Stimulated activated CD4-positive, alpha-beta T cell treated with anti-CD3 and anti-CD28 coated beads, Interleukin-15, amount 100 ng/mL, for 1 hour (primary cell): ENCODE measurements around the gene PBX4.

Experiments
- DNase-seq, 2 donors: peaks; one replicate each; pipeline ENCODE4 v3.0.0-alpha.2; 2020; ENCODE audit warnings: low read depth in 1 of 2, low spot score in 1 of 2

Gene PBX4

DNA sequence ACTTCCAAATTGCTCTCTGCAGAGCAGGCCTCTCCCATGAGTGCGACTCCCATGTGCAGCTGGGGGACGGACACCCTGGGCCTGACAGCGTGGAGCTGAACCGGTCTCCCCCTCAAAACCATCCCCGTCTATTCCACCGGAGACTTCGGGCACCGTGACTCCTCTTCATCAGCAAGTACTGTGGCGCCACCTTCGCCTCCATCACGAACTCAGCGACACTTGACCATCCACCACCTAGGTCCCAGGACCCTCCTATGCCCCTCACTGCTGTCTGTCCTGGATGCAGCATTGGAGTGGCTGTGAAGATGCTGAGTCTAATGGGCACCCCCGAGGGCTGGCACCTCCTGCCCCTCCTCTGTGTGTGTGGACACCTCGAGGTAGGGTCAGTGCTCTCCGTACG is 59.9 kb downstream of the PBX4 start:
- DNase-seq = no peak

DNA sequence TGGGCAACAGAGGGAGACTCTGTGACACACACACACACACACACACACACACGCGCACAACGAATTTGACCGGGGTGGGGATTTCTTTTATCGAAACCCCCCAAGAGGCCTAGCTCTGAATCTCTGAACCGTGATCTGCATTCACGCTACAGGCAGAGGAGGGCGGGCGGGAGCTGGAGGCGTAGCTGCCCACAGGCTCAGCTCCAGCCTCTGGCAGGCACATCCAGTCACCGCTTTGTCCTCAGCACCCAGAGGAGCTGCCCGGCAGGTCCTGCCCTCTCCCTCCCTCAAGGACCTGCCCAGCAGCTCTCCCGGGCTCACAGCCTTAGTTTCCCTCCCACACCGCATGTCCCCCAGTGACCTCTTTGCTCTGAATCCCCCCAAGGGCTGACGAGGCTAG is 60.4 kb downstream of the PBX4 start:
- no peak for DNase-seq

- DNase-seq = peak; percentile 22 to 49
These were observed 64.1 kb downstream of the PBX4 start for GRCh38 chr19:19554074-19555023.

- no peak for DNase-seq
These were observed 64.8 kb downstream of the PBX4 start for GRCh38 chr19:19553670-19554069.

DNA sequence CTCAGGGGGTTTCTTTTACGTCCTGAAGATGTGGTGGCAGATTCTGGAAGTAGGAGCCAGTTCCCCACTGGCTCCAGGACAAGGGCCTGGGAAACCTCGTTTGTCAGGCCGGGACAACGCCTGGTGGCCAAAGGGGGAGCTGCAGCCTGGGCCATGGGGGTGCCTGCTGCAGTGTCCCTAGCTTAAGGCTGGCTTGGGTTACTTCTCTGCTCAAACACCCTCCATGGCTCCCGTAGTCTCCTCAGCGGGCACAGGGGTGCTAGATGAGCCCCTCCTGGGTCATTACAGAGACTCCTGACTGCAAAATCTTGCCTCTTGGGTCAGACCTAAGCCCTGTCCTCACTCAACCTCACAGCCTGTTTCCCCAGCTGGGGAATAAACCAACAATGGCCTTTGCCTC is 65.7 kb downstream of the PBX4 start:
- no peak for DNase-seq

GRCh38 chr19:19551853-19552192 is 66.7 kb downstream of the PBX4 start:
- DNase-seq = no peak

DNA sequence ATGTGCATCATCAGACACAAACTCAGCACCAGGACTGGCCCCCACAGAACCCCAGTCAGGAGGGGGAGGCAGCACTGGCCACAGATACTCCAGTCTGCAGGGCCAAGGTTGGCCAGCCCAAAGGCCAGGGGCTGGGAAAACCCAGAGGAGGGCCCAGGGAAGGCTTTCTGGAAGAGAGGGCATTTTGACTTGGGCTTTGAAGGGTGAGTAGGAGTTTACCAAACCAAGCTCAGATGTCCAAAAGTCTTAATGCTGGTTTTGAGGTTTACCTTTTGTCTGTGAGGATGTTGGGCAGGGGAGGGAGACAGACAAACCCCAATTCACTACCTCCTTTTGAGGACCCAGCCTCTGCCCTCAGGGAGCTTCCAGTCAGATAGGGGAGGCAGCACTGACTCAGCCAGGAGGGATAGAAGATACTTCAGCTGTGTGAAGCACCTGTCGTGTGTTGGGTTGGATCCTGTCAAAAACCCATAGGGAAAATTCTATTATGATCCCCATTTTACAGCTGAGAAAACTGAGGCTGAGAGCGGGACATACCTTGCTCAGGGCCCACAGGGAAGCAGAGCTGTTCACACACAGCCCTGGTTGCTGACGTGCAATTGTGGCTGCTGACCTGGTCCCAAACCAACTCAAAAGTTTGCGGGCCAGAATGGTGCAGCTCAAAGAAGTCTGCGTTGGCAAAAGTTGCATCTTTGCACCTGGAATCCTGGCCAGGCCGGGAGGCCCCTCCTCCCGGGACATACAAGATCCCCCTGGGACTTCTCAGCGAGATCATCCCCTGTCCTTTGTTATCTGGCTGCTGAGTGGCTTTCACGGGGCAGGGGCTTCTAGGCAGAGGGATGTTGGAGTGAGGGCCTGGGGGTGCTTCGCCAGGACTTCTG is 67.3 kb downstream of the PBX4 start:
- no peak for DNase-seq

- DNase-seq = no peak
These were observed 68.0 kb downstream of the PBX4 start for GRCh38 chr19:19550485-19550929.

DNA sequence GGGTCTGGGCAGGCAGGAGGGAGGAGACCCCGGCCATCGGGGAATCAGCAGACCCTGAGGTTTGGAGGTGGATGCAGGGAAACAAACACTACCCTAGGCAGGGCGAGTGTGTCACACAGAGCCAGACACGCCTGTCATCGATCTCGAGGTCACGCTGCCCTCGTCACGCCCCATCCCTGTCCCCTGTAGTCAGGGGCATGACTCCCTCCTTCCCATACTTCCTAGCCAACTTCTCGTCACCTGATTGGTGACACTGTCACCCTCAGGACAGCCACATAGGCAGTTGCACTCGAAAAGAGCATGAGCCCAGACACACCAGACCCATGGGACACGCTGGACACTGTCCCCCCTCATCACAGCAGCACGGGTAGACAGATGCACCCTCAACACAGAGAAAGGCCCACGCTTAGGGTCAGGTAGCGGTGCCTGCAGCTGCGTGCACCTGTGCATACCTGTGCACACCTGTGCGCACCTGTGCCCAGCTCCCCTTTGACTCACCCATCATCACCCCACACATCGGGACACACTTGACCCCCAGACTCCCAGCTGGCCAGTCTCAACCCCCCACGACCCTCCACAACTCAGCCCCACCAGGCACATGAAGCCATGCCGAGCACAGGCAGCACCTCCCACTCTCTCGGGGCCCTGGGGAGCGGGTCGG is 68.6 kb downstream of the PBX4 start:
- no peak for DNase-seq

- no peak for DNase-seq
These were observed 69.3 kb downstream of the PBX4 start for GRCh38 chr19:19548915-19549759.

DNA sequence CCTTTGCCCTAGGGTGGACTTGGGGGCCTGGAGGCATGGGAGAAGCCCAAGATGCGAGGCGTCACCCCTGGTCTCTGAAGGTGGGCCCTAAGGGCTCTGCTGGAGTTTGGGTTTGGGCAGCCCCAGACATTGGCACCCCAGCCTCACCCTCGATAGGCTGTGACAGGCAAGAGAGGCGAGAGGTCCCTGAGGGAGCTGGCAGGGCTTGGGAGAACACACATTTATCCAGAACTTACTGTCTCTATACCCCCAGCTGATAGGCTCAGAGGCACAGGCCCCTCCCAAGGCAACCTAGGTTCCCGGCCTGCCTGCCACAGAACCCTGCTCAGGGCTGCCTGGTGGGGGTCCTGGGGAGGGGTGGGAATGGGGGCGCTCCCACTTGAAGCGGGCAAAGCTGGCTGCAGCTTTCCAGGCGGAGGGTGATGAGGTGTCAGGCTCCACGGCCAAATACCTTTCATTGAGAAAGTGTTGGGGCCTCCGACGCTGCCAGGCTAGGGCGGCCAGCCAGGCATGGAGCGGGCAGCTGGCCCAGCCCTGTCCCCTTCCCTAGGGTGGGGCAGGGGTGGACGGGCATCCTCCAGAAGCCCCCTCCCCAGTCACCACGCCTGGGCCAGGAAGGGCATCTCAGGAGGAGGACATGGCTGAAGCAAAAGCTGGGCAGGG is 70.7 kb downstream of the PBX4 start:
- no peak for DNase-seq

- DNase-seq = no peak
These were observed 71.7 kb downstream of the PBX4 start for GRCh38 chr19:19546751-19547162.

- DNase-seq = no peak
These were observed 72.8 kb downstream of the PBX4 start for GRCh38 chr19:19545707-19546106.

DNA sequence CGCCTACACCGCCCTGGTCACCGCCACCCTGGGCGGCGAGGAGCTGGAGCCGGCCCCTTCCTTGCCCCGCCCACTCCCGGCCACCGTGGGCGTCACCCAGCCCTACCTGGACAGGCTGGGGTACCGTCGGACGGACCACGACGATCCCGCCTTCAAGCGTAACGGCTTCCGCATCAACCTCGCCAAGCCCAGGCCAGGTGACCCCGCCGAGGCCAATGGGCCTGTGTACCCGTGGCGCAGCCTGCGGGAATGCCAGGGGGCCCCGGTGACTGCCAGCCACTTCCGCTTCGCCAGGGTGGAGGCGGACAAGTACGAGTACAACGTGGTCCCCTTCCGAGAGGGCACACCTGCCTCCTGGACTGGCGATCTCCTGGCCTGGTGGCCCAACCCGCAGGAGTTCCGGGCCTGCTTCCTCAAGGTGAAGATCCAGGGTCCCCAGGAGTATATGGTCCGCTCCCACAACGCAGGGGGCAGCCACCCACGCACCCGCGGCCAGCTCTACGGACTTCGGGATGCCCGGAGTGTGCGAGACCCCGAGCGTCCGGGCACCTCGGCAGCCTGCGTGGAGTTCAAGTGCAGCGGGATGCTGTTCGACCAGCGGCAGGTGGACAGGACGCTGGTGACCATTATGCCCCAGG is 73.4 kb downstream of the PBX4 start:
- no peak for DNase-seq

- DNase-seq = no peak
These were observed 74.1 kb downstream of the PBX4 start for GRCh38 chr19:19544257-19544953.

- no peak for DNase-seq
These were observed 74.8 kb downstream of the PBX4 start for GRCh38 chr19:19543640-19544039.

- DNase-seq = no peak
These were observed 75.4 kb downstream of the PBX4 start for GRCh38 chr19:19543101-19543500.

DNA sequence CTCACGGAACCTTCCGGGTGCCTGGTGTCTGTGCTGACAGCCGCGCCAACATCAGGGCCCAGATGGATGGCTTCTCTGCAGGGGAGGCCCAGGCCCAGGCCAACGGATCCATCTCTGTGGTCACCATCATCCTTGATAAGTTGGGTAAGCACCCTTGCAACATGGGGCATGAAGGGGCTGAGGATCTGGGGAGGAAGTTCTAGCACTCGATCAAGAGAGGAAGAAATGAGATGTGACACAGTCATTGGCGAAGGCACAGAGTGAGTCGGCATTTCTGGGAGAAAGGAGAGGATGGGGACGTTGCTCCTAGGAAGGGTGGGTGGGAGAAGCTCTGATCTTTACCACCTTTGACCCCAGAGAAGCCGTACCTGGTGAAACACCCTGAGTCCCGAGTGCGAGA is 76.0 kb downstream of the PBX4 start:
- no peak for DNase-seq

- DNase-seq = no peak
These were observed 76.9 kb downstream of the PBX4 start for GRCh38 chr19:19541616-19542015.
